ENCODE measurements around the gene SMARCAD1. TPM values are rescaled to one million over a fixed set of nuclear protein-coding genes. Genes with fewer than 3 reads are reported as not detected.

The SMARCAD1 gene
- total and polyA plus RNA-seq, 4 donors: 3.6 to 18.8 (median 8.7) TPM

- peaks cover 0 to 10% (median 9%) of the 10 kb centered on the region in 4 donors for H3K4me1 ChIP-seq (ENCODE audit: control insufficient read depth in 4 of 4, insufficient read depth in 4 of 4, low read length in 3 of 4)
- H3K9ac ChIP-seq (ENCODE audit: low read depth in 1 of 2, low read length in 2 of 2): no peak overlapping the region
- H3K9me3 ChIP-seq (ENCODE audit: control insufficient read depth in 4 of 4, low read length in 3 of 4): no peaks in the 10 kb centered on the region
- WGBS: 91% methylated on average over 1 of the region's 1 CpG
- no peak overlapping the region for H3K27ac ChIP-seq (ENCODE audit: low read depth in 1 of 2, low read length in 2 of 2)
- H3K36me3 ChIP-seq (ENCODE audit: control insufficient read depth in 4 of 4, insufficient read depth in 3 of 4, low read depth in 1 of 4, low read length in 3 of 4): peaks cover 0 to 16% (median 12%) of the 10 kb centered on the region in 4 donors
- DNase-seq (ENCODE audit: low spot score): no peak
- H3K27me3 ChIP-seq (ENCODE audit: control insufficient read depth in 4 of 4, insufficient read depth in 4 of 4, low read length in 3 of 4): no peaks in the 10 kb centered on the region
- TF ChIP-seq ATF3 (IDR thresholded peaks at IDR 0.05) (no peak), ZBTB33 (IDR thresholded peaks at IDR 0.05) (no peak), NR2F2 (IDR thresholded peaks at IDR 0.05) (no peak), FOXA2 (IDR thresholded peaks at IDR 0.05) (no peak), HNF4A (conservative IDR thresholded peaks at IDR 0.05) (no peak), TAF1 (conservative IDR thresholded peaks at IDR 0.05) (no peak), JUND (IDR thresholded peaks at IDR 0.05) (no peak), RXRA (IDR thresholded peaks at IDR 0.05) (no peak), SP1 (IDR thresholded peaks at IDR 0.05) (no peak), RAD21 (IDR thresholded peaks at IDR 0.05) (no peak), HNF4G (IDR thresholded peaks at IDR 0.05) (no peak), EGR1 (IDR thresholded peaks at IDR 0.05; ENCODE audit: low read depth in 2 of 2) (no peak), YY1 (IDR thresholded peaks at IDR 0.05) (no peak), FOXA1 (IDR thresholded peaks at IDR 0.05) (no peak), GABPA (IDR thresholded peaks at IDR 0.05 in 1 of 2, conservative IDR thresholded peaks at IDR 0.05 in 1 of 2) (no peak)
- TF ChIP-seq, protein P1, sequence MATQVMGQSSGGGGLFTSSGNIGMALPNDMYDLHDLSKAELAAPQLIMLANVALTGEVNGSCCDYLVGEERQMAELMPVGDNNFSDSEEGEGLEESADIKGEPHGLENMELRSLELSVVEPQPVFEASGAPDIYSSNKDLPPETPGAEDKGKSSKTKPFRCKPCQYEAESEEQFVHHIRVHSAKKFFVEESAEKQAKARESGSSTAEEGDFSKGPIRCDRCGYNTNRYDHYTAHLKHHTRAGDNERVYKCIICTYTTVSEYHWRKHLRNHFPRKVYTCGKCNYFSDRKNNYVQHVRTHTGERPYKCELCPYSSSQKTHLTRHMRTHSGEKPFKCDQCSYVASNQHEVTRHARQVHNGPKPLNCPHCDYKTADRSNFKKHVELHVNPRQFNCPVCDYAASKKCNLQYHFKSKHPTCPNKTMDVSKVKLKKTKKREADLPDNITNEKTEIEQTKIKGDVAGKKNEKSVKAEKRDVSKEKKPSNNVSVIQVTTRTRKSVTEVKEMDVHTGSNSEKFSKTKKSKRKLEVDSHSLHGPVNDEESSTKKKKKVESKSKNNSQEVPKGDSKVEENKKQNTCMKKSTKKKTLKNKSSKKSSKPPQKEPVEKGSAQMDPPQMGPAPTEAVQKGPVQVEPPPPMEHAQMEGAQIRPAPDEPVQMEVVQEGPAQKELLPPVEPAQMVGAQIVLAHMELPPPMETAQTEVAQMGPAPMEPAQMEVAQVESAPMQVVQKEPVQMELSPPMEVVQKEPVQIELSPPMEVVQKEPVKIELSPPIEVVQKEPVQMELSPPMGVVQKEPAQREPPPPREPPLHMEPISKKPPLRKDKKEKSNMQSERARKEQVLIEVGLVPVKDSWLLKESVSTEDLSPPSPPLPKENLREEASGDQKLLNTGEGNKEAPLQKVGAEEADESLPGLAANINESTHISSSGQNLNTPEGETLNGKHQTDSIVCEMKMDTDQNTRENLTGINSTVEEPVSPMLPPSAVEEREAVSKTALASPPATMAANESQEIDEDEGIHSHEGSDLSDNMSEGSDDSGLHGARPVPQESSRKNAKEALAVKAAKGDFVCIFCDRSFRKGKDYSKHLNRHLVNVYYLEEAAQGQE (IDR thresholded peaks at IDR 0.05): no peak
- TF ChIP-seq, protein P2, sequence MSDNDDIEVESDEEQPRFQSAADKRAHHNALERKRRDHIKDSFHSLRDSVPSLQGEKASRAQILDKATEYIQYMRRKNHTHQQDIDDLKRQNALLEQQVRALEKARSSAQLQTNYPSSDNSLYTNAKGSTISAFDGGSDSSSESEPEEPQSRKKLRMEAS (IDR thresholded peaks at IDR 0.05): no peak
- TF ChIP-seq, protein P3, sequence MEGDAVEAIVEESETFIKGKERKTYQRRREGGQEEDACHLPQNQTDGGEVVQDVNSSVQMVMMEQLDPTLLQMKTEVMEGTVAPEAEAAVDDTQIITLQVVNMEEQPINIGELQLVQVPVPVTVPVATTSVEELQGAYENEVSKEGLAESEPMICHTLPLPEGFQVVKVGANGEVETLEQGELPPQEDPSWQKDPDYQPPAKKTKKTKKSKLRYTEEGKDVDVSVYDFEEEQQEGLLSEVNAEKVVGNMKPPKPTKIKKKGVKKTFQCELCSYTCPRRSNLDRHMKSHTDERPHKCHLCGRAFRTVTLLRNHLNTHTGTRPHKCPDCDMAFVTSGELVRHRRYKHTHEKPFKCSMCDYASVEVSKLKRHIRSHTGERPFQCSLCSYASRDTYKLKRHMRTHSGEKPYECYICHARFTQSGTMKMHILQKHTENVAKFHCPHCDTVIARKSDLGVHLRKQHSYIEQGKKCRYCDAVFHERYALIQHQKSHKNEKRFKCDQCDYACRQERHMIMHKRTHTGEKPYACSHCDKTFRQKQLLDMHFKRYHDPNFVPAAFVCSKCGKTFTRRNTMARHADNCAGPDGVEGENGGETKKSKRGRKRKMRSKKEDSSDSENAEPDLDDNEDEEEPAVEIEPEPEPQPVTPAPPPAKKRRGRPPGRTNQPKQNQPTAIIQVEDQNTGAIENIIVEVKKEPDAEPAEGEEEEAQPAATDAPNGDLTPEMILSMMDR (IDR thresholded peaks at IDR 0.05; ENCODE audit: low read depth, low read length, missing input control): no peak
- H3K4me3 ChIP-seq (ENCODE audit: low read depth in 1 of 3, low read length in 3 of 3): peak overlapping the region in 2 of 3 donors; percentile 66 to 73
Measured at GRCh38 chr4:94208918-94209317, 1.3 kb downstream of the SMARCAD1 start.

Measured in liver (tissue), 9 donors.